Tibial artery (tissue), 4 donors: ENCODE data around the gene WDR36.

Experiments
- DNase-seq, 2 donors: peaks; one replicate each; pipeline ENCODE4 v3.0.0-alpha.2; 2019
- H3K27ac ChIP-seq, 2 donors: fragments of 200-600 bp; sonication (generic) in 1 of 2; 1 replicate in 1 of 2; 2 replicates in 1 of 2; pipeline ENCODE4 v1.5.1; 2018 to 2019; ENCODE audit warnings: mild to moderate bottlenecking in 1 of 2
- H3K27me3 ChIP-seq, 2 donors: fragments of 200-600 bp; sonication (generic) in 1 of 2; one replicate each; pipeline versions ENCODE4 v1.5.1 to v1.6.0; 2016 to 2019
- H3K36me3 ChIP-seq, 3 donors: fragments of 200-600 bp; sonication (generic) in 2 of 3; one replicate each; pipeline ENCODE4 v1.5.1; 2016 to 2019; ENCODE audit warnings: mild to moderate bottlenecking in 2 of 3
- H3K4me1 ChIP-seq, 4 donors: fragments of 200-600 bp; sonication (generic) in 2 of 4; 1 replicate in 3 of 4; 2 replicates in 1 of 4; pipeline ENCODE4 v1.5.1; 2016 to 2019
- H3K4me3 ChIP-seq, 2 donors: fragments of 200-600 bp; sonication (generic) in 1 of 2; 1 replicate in 1 of 2; 2 replicates in 1 of 2; pipeline ENCODE4 v1.5.1; 2018 to 2019; ENCODE audit warnings: mild to moderate bottlenecking in 2 of 2
- H3K9me3 ChIP-seq, 3 donors: fragments of 200-600 bp; sonication (generic) in 1 of 3; one replicate each; pipeline ENCODE4 v1.5.1; 2016 to 2019
- CTCF ChIP-seq, 2 experiments: fragments of 200-600 bp in 1 of 2; fragments of 450-650 bp in 1 of 2; IDR thresholded peaks; one replicate each; pipeline ENCODE4 v1.5.1; 2017 to 2019; ENCODE audit warnings: antibody characterized with exemption in 2 of 2, mild to moderate bottlenecking in 1 of 2, moderate library complexity in 1 of 2
- intact Hi-C: fragments of 100-400 bp; cut with DNase I; formaldehyde crosslinking; loops from one replicate; pipeline ENCODE4 v1.15.0; 2023; ENCODE audit warnings: low total_unique reads

The WDR36 gene

GRCh38 chr5:111106320-111106948, 14.3 kb downstream of the WDR36 start:
- no peak for DNase-seq
- intact Hi-C loops, result no loop called here
- peaks cover 79 to 88% (median 87%) of the 10 kb centered on the region in 3 donors for H3K36me3 ChIP-seq
- TF ChIP-seq CTCF (IDR thresholded peaks at IDR 0.05), result no peak
- no peaks in the 10 kb centered on the region for H3K4me1 ChIP-seq
- no peaks in the 10 kb centered on the region for H3K9me3 ChIP-seq
- H3K4me3 ChIP-seq, result no peak overlapping the region
- H3K27ac ChIP-seq, result no peak overlapping the region
- H3K27me3 ChIP-seq, result no peaks in the 10 kb centered on the region

- no peaks in the 10 kb centered on the region for H3K27me3 ChIP-seq
- peaks cover 73 to 86% (median 82%) of the 10 kb centered on the region in 3 donors for H3K36me3 ChIP-seq
- no peaks in the 10 kb centered on the region for H3K9me3 ChIP-seq
- no peaks in the 10 kb centered on the region for H3K4me1 ChIP-seq
- DNase-seq, result no peak
- intact Hi-C loops, result no loop called here
- H3K27ac ChIP-seq, result no peak overlapping the region
- no peak overlapping the region for H3K4me3 ChIP-seq
- no peak for TF ChIP-seq CTCF (IDR thresholded peaks at IDR 0.05)
Measured at GRCh38 chr5:111107371-111107770, 15.2 kb downstream of the WDR36 start.

GRCh38 chr5:111111956-111112355, 19.8 kb downstream of the WDR36 start:
- no peak for TF ChIP-seq CTCF (IDR thresholded peaks at IDR 0.05)
- peaks cover 39 to 75% (median 53%) of the 10 kb centered on the region in 3 donors for H3K36me3 ChIP-seq

GRCh38 chr5:111113678-111114077, 21.5 kb downstream of the WDR36 start:
- no peaks in the 10 kb centered on the region for H3K4me1 ChIP-seq
- intact Hi-C loops, result no loop called here
- no peak overlapping the region for H3K27ac ChIP-seq
- peaks cover 32 to 73% (median 38%) of the 10 kb centered on the region in 3 donors for H3K36me3 ChIP-seq
- no peak overlapping the region for H3K4me3 ChIP-seq
- no peaks in the 10 kb centered on the region for H3K27me3 ChIP-seq
- no peaks in the 10 kb centered on the region for H3K9me3 ChIP-seq
- DNase-seq, result no peak
- TF ChIP-seq CTCF (IDR thresholded peaks at IDR 0.05), result no peak

More at GRCh38 chr5:111111956-111112355, 19.8 kb downstream of the WDR36 start:
- intact Hi-C loops, result no loop called here
- no peaks in the 10 kb centered on the region for H3K4me1 ChIP-seq
- H3K27me3 ChIP-seq, result no peaks in the 10 kb centered on the region
- no peaks in the 10 kb centered on the region for H3K9me3 ChIP-seq
- H3K4me3 ChIP-seq, result no peak overlapping the region
- DNase-seq, result no peak
- no peak overlapping the region for H3K27ac ChIP-seq

- intact Hi-C loops, result no loop called here
- no peak for TF ChIP-seq CTCF (IDR thresholded peaks at IDR 0.05)
- Histone ChIP-seq H3K9me3 (no peaks in the 10 kb centered on the region), H3K27me3 (no peaks in the 10 kb centered on the region), H3K27ac (no peak overlapping the region), H3K36me3 (peaks cover 33 to 75% (median 42%) of the 10 kb centered on the region in 3 donors), H3K4me3 (no peak overlapping the region), H3K4me1 (no peaks in the 10 kb centered on the region)
- DNase-seq, result no peak
Measured at GRCh38 chr5:111115229-111115628, 23.1 kb downstream of the WDR36 start.
